ENCODE measurements around the gene PCA3.

GRCh38 chr9:76732341-76732958 lies 31.8 kb upstream of the PCA3 start:
- TF ChIP-seq RAD21 (IDR thresholded peaks at IDR 0.05; ENCODE audit: low read depth) = no peak
- TF ChIP-seq CTCF (IDR thresholded peaks at IDR 0.05 in 2 of 3, conservative IDR thresholded peaks at IDR 0.05 in 1 of 3; ENCODE audit: borderline replicate concordance in 1 of 3, insufficient read depth in 1 of 3, low read depth in 2 of 3, low read length in 2 of 3) = no peak
- no peak for TF ChIP-seq POLR2A (IDR thresholded peaks at IDR 0.05; ENCODE audit: borderline replicate concordance, extremely low read depth, insufficient read depth, insufficient read length)
- no peak for TF ChIP-seq EZH2 (IDR thresholded peaks at IDR 0.05)
- TF ChIP-seq YY1 (IDR thresholded peaks at IDR 0.05; ENCODE audit: extremely low read depth, insufficient replicate concordance, low read depth, low read length) = no peak
- no peak for TF ChIP-seq CBX3 (IDR thresholded peaks at IDR 0.05; ENCODE audit: low read depth)
- TF ChIP-seq EZH2phosphoT487 (IDR thresholded peaks at IDR 0.05; ENCODE audit: borderline replicate concordance) = no peak
